NK-92 (cell line): ENCODE measurements around the gene MAP3K5.
"Not testable (repeated sequence)": the region's sequence is repeated elsewhere in the genome, so short reads cannot be mapped to it uniquely, and the experiment has no call there.

ENCODE experiments used
- DNase-seq: peaks from one replicate; lab custom pipeline; 2025; ENCODE audit not compliant: unreplicated experiment; lab: John Stamatoyannopoulos, UW

Gene MAP3K5

GRCh38 chr6:136772685-136773472 lies 19.4 kb downstream of the MAP3K5 start:
- no peak for DNase-seq

- no peak for DNase-seq
Observed at GRCh38 chr6:136771306-136771705, 21.0 kb downstream of the MAP3K5 start.

- no peak for DNase-seq
Observed at GRCh38 chr6:136769759-136770158, 22.5 kb downstream of the MAP3K5 start.

DNA sequence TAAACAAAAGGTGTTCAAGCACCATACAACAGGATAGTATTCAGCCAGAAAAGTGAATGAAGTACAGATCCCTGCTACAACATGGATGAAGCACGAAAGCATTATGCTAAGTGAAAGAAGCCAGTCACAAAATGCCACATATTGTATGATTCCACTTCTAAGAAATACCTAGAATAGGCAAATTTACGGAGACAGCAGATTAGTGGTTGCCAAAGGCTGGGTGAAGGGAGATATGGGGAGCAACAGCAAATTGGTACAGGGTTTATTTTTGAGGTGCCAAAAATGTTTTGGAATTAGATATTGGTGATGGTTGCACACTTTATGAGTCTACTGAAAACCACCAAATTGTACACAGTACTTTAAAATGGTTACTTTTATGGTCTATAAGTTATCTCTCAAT lies 23.2 kb downstream of the MAP3K5 start:
- DNase-seq: no peak

- no peak for DNase-seq
Observed at GRCh38 chr6:136767570-136768309, 24.5 kb downstream of the MAP3K5 start.

- DNase-seq: no peak
Observed at GRCh38 chr6:136767103-136767502, 25.2 kb downstream of the MAP3K5 start.

DNA sequence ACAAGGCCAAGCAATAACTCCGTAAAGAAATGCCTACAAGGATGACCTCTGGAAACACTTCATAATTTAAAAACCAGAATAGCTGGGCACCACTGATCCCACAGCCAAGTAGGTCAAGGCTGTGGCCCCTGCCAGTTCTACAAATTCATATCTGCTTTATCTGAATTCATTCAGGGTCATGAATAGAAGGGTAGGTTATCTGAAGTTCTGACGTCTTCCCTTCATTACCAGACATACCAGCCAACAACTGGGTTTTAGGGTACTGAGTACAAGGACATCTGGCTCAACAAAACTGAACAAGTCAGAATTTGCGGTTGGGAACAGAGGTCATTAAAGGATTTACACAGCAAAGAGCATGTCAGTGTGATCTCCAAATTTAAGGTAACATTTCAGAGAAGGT lies 26.0 kb downstream of the MAP3K5 start:
- DNase-seq: no peak

DNA sequence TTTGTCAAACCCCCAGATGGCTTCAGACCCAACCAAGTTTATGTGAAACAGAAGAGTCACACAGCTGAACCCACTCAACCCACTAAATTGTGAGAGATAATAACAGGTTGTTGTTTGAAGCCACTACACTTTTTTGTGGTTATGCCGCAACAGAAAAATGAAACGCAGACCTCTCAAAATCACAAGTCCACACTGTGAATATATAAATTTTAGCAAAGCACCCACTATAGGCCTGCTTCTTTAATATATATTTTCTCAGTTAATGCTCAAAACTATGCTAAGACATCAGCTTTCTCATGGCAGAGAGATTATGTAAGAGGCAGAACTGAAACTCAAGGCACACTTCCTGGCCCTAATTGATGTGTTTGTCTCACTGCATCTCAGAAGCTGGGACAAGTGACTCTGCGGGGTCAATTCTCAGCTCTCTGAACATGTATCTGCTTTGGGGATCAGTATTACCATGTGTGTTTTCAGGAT lies 27.7 kb downstream of the MAP3K5 start:
- DNase-seq: no peak

DNA sequence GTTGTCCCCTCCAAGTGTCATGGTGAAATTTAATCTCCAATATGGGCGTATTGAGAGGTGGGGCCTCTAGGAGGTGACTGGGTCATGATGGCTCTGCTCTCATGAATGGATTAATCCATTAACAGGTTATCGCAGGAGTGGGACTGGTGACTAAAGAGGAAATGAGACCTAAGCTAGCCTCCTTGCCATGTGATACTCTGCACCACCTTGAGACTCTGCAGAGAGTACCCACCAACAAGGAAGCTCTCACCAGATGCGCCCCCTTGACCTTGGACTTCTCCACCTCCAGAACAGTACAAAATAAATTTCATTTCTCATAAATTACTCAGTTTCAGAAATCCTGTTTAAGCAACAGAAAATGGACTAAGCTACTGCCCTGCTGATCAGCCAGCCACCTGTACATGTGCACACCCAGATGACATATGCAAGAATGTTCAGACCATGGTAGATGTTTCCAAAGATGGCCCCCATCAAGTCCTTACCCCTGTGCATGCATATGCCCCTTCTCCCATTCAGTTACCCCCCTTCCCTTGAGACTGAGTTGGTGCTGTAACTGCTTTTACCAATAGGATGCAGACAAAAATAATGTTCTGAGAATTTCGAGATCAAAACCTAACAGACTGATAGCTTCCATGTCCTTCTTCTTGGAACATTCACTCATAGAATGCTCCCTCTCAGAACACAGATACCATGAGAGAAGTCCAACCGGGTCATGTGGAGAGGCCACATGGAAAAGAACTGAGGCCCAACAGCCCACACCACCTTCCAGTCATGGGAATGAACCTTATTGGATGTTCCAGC lies 28.4 kb downstream of the MAP3K5 start:
- DNase-seq: no peak

DNA sequence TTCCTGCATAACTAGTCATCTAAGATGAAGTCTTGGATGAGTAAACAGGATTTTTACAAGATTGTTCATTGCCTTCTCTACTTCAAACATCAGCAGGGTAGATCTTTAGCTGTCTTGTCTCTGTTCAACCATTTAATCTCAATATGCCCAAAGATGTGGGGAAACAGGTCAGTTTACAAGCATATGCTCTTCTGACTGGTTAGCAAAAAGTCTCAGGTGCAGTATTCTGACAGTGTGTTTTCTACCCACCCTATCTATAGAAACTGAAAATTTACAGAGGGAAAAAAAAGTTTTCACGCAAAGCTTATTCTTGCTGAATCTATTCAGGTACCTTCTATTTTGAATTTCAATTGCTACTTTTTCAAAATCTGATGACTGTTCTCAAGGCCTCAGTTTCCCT lies 29.0 kb downstream of the MAP3K5 start:
- DNase-seq: no peak

GRCh38 chr6:136762022-136762975 lies 30.0 kb downstream of the MAP3K5 start:
- no peak for DNase-seq

- no peak for DNase-seq
Observed at GRCh38 chr6:136761227-136761922, 30.9 kb downstream of the MAP3K5 start.

DNA sequence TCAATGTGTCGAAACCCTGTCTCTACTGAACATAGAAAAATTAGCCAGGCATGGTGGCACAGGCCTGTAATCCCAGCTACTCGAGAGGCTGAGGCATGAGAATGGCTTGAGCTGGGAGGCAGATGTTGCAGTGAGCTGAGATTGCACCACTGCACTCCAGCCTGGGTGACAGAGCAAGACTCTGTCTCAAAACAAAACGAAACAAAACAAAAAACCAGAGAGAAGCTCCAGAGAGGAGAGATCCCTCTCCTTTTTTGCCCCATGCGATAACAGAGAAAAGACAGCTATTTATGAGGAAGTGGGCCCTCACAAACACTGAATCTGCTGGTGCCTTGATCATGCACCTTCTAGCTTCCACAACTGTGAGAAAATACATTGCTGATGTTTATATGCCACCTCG lies 31.5 kb downstream of the MAP3K5 start:
- DNase-seq: not testable (repeated sequence)

GRCh38 chr6:136757150-136757549 lies 35.1 kb downstream of the MAP3K5 start:
- DNase-seq: no peak

DNA sequence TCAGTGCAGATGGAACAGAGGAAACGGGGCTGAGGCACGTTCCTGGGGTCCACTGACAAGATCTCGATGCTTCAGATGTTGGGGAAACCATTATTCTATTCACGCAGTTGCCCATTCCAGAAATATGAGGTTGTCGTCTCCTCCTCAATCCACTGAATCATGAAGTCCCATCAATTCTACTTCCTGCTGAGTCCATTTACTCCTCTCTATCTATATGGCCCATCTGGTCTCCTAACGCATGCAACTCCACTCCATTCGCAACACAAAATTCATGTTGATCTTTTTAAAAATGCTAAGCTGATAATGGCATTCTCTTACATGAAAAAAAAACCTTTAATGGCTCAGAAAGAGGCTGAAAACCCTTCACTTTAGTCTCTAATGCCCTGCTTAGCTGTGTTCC lies 37.5 kb downstream of the MAP3K5 start:
- DNase-seq: no peak

- DNase-seq: no peak
Observed at GRCh38 chr6:136753624-136754023, 38.7 kb downstream of the MAP3K5 start.

DNA sequence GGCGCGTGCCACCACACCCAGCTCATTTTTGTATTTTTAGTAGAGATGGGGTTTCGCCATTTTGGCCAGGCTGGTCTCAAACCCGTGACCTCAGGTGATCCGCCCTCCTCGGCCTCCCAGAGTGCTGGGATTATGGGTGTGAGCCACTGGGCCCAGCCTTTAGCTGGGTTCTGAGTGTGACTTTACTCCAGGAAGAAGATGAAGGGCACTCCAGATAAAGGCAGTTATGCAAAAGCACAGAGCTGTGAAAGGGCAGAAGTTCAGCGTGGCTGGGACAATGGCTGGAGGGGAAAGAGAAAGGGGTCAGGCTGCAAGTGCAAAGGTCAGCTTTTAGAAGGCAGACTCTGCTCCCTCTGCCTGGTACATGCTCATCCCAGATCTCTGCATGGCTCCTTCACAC lies 39.7 kb downstream of the MAP3K5 start:
- DNase-seq: no peak

DNA sequence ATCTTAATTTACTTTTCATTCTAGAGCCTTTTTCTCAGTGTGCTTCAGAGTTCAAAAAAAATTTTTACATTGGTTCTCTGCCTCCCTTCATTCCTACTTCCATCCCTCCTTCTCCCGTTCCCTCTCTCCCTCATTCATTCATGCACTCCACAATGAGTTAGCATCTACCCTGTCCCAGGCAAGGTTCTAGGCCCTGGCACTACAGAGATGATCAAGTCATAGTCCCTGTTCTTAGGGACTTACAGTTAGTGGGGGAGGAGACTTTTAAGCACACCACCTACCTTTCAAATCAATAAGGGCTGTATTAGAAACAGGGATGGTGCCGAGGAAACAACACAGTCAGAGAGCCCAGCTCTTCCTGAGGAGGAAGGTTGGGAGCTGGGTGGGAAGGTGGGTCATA lies 40.3 kb downstream of the MAP3K5 start:
- DNase-seq: no peak

GRCh38 chr6:136751522-136751956 lies 40.7 kb downstream of the MAP3K5 start:
- DNase-seq: no peak
